ENCODE measurements around the gene TYMS.

TYMS gene

DNA sequence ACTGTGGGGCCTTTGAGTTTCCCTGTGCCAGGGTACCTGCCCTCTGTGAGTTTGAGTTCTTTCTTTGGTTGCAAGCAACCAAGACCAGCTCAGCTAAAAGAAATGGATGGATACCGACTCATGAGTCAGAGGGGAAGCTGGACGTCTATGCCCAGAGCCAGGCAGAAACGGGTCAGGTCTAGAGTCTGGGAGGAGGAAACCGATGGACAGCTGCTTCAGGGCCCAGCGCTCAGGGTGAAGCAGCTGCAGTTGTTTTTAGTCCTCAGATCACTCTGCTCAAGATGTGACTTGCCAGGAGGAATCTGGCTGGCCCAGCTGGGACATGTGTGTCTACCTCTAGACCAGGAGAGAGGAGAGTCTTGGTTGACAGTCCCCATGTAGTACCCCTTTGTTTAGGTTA, 10.1 kb upstream of the TYMS start:
- DNase-seq (ENCODE audit: low read depth) = no peak

GRCh38 chr18:649341-649740, 8.1 kb upstream of the TYMS start:
- no peak for DNase-seq (ENCODE audit: low read depth)

DNA sequence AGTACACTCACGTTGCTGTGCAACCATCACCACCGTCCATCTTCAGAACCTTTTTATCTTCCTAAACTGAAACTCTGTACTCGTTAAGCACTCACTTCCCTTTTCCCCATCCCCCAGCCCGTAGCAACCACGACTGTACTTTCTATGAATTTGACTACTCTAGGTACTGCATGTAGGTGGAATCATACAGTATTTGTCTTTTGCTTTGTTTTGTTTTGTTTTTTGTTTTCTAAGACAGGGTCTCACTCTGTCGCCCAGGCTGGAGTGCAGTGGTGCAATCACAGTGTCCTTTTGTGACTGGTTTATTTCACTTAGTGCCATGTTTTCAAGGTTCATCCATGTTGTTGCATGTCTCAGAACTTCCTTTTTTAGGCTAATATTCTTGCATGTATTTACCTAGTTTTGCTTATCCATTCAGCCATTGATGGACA, 7.0 kb upstream of the TYMS start:
- no peak for DNase-seq (ENCODE audit: low read depth)

DNA sequence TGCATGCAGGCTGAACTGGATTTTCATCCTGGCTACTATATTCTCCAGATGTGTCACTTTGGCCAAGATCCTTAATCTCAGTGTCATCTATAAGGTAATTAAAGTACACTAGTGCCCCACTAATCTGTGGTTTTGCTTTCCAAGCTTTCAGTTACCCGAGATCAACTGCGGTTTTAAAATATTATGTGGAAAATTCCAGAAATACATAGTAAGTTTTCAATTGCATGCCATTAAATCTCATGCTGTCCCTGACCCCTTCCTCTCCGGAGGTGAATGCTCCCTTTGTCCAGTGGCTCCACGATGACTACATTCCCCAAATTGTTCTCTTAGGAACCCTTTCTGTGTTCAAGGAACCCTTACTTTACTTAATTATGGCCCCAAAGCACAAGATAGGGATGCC, 5.3 kb upstream of the TYMS start:
- DNase-seq (ENCODE audit: low read depth) = peak; percentile 53

- DNase-seq (ENCODE audit: low read depth) = no peak
Measured at GRCh38 chr18:653512-653911, 3.9 kb upstream of the TYMS start.

DNA sequence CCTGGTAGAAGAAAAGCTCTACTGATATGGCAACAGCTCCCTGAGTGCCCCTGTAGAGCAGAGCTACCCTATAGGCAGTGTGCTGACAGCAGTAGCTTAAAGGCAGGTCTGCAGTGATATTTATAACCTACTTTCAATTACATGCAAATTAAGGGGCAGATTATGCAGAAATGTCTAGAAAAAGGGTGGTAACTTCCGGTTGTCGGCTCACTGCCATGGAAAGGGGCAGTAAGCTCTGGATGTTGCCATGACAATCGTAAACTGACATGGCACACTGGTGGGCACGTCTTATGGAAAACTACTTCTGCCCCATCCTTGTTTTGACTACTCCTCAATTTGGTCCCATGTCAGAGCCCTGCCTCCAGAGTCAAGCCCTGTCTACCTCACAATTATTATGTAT, 2.9 kb upstream of the TYMS start:
- DNase-seq (ENCODE audit: low read depth) = no peak

DNA sequence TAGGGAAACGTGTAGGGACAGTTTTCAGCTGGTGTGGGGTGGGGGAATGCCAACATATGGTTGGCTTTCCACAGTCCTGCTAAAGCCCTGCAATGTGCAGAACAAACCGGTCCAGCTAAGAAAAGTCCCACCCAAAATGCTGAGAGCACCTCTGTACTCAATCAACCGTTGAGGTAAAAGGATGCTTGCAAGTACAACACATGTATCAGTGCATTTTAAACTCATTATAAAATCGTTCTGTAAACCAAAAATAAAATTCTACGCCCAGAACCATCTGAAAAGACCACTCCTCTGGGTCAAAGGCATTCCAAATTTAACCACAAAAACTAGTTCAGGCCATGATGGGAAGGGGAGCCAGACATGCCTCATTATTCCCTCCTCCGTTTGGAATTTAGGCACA, 2.0 kb upstream of the TYMS start:
- DNase-seq (ENCODE audit: low read depth) = no peak

GRCh38 chr18:658001-658946, 821 bp downstream of the TYMS start:
- peak; percentile 91 for DNase-seq (ENCODE audit: low read depth)

GRCh38 chr18:658947-659533, 1.6 kb downstream of the TYMS start:
- no peak for DNase-seq (ENCODE audit: low read depth)

GRCh38 chr18:659597-659996, 2.1 kb downstream of the TYMS start:
- no peak for DNase-seq (ENCODE audit: low read depth)

GRCh38 chr18:662197-662596, 4.7 kb downstream of the TYMS start:
- no peak for DNase-seq (ENCODE audit: low read depth)

DNA sequence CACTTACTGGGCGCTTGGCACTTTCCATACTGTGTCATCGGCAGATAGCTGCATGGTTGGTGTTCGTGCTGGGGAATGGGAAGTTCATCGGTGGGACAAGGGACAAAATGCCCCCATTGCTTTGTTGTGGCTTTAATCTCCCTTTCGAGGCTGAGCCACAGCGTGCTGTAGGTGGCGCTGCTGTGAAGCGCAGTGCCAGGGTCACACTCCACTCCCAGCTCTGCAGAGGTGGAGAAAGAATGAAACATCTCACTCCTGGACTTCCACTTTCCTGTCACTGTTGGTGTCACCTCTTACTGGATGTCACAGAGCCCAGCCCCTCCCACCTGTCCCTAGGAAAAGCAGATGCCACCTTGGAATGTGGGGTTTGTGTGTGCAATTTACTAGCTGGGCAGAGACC, 8.7 kb downstream of the TYMS start:
- DNase-seq (ENCODE audit: low read depth) = no peak

DNA sequence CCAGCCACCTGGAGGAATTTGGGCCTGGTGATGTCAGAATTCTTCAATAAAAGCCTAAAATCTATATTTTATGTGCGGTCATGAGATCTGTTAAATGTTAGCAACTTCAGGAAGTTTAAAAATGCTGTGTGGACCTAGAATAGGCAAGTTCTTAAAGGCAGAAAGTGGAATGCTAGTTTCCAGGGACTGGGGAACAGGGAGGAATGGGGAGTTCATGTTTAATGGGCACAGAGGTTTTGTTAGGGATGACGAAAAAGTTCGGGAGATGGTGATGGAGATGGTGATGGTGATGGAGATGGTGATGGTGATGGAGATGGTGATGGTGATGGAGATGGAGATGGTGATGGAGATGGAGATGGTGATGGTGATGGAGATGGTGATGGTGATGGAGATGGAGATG, 9.2 kb downstream of the TYMS start:
- no peak for DNase-seq (ENCODE audit: low read depth)

DNA sequence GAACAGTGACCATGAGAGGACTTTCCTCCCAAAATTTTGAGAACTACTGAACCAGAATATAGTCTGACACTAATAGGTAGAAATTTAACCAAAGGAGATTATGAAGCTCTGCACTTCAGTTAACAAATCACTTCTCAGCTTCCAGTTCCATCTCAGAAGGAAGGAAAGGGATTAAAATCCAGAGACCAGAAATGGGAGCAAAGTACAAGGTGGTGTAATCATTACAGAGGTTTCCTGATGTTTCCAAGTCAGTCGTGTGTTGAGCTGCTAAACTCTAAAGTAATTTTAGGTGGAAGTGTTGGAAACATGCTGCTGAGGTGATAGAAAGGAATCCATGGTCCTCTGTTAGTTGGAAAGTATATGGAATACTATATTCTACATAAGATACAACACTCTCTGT, 10.8 kb downstream of the TYMS start:
- no peak for DNase-seq (ENCODE audit: low read depth)

GRCh38 chr18:669077-669476, 11.6 kb downstream of the TYMS start:
- DNase-seq (ENCODE audit: low read depth) = no peak

- no peak for DNase-seq (ENCODE audit: low read depth)
Measured at GRCh38 chr18:670522-670921, 13.1 kb downstream of the TYMS start.

- no peak for DNase-seq (ENCODE audit: low read depth)
Measured at GRCh38 chr18:671405-671804, 14.0 kb downstream of the TYMS start.

- no peak for DNase-seq (ENCODE audit: low read depth)
Measured at GRCh38 chr18:673317-673716, 15.9 kb downstream of the TYMS start.

GRCh38 chr18:673769-674168, 16.3 kb downstream of the TYMS start:
- DNase-seq (ENCODE audit: low read depth) = no peak

DNA sequence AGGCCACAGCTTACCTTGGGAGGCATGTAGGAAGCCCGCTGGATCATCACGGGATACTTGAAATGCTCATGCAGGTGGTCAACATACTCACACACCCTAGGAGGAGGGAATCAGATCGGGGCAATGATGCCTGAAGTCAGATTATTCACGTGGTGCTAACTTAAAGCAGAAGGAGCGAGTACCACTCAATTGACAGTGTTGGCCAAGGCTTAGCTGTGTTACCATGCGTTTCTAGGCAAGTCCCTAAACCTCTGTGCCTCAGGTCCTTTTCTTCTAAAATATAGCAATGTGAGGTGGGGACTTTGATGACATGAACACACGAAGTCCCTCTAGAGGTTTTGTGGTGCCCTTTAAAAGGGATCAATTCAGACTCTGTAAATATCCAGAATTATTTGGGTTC, 17.9 kb downstream of the TYMS start:
- DNase-seq (ENCODE audit: low read depth) = no peak

DNA sequence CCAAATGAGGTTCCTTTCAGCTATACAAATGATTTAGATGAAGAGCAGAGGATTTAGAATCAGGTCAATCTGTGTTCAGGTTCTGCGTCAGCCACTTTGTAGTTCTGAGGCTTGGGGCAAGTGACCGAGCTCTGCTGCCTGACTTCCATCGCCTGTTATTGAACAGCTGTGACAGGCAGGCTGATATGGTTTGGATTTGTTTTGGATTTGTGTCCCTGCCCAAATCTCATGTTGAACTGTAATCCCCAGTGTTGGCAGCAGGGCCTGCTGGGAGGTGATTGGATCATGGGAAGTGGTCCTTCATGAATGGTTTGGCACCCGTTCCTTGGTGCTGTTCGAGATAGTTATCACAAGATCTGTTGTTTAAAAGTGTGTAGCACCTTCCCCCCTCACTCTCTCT, 18.6 kb downstream of the TYMS start:
- DNase-seq (ENCODE audit: low read depth) = no peak

- DNase-seq (ENCODE audit: low read depth) = no peak
Measured at GRCh38 chr18:676736-677135, 19.3 kb downstream of the TYMS start.

GRCh38 chr18:677145-677544, 19.7 kb downstream of the TYMS start:
- no peak for DNase-seq (ENCODE audit: low read depth)

DNA sequence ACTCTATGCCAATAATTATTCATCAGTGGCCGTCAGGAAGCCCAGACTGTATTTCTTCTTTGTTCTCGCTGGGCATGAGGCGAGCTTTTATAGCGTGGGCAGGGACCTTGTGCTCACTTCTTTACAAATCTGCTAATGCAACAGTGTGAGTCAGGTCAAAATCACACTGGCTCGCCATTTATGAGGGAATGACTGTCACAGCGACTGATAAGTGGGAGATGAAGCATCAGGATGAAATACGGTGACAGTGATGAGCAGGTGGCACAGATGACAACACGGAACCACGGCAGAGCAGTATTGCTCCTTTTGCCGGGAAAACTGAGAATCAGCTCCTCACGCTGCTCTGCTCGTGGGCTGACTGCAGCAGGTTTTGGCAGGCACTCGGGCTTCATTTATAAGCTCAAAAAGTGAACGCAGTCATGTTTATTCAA, 20.5 kb downstream of the TYMS start:
- no peak for DNase-seq (ENCODE audit: low read depth)
